GM23338 (cell line): ENCODE data around the gene DACH1. TPM values are rescaled to one million over a fixed set of nuclear protein-coding genes. Genes with fewer than 3 reads are reported as not detected.
A peak's percentile ranks its signal among the peaks of the same experiment; 100 is the strongest.

Source experiments
- ATAC-seq: fragments of 200-7000 bp; cut with Tn5 transposase; 3 replicates; pipeline ENCODE4 v1.9.1; 2020
- DNase-seq: peaks from one replicate; pipeline ENCODE4 v3.0.0-alpha.2; 2015; ENCODE audit warnings: low spot score
- H2AFZ ChIP-seq: fragments of 200-600 bp; sonication (generic); 2 replicates; pipeline ENCODE4 v1.8.0; 2016; ENCODE audit warnings: antibody characterized with exemption, mild to moderate bottlenecking, moderate library complexity
- H3F3A ChIP-seq: fragments of 200-600 bp; sonication (generic); replicated peaks from 2 replicates; pipeline ENCODE4 v1.8.0; 2017; ENCODE audit warnings: antibody characterized with exemption, mixed run types, low read depth
- H3K27ac ChIP-seq: fragments of 200-600 bp; sonication (generic); 2 replicates; pipeline ENCODE4 v1.6.1; 2016; ENCODE audit warnings: low read depth
- H3K27me3 ChIP-seq: fragments of 200-600 bp; sonication (generic); 2 replicates; pipeline ENCODE4 v1.8.0; 2016; ENCODE audit warnings: mild to moderate bottlenecking, mixed run types, moderate library complexity; ENCODE audit not compliant: insufficient read depth
- H3K36me3 ChIP-seq: fragments of 200-600 bp; sonication (generic); 2 replicates; pipeline ENCODE4 v1.8.0; 2016; ENCODE audit warnings: mild to moderate bottlenecking; ENCODE audit not compliant: insufficient read depth
- H3K4me1 ChIP-seq: fragments of 200-600 bp; sonication (generic); 2 replicates; pipeline ENCODE4 v1.8.0; 2016; ENCODE audit warnings: mild to moderate bottlenecking, moderate library complexity; ENCODE audit not compliant: insufficient read depth
- H3K4me2 ChIP-seq: fragments of 200-600 bp; sonication (generic); 2 replicates; pipeline ENCODE4 v1.7.1; 2017; ENCODE audit warnings: mixed run types
- H3K4me3 ChIP-seq: fragments of 200-600 bp; sonication (generic); 2 replicates; pipeline ENCODE4 v1.6.1; 2016; ENCODE audit warnings: mixed run types
- H3K79me2 ChIP-seq: fragments of 200-600 bp; sonication (generic); replicated peaks from 2 replicates; pipeline ENCODE4 v1.8.0; 2017; ENCODE audit warnings: mild to moderate bottlenecking; ENCODE audit not compliant: insufficient read depth
- H3K9me2 ChIP-seq: fragments of 200-600 bp; sonication (generic); 2 replicates; pipeline ENCODE4 v1.8.0; 2017; ENCODE audit not compliant: insufficient read depth
- H4K20me1 ChIP-seq: fragments of 200-600 bp; sonication (generic); replicated peaks from 2 replicates; pipeline ENCODE4 v1.8.0; 2017; ENCODE audit warnings: mild to moderate bottlenecking; ENCODE audit not compliant: insufficient read depth
- H3K27ac Mint-ChIP-seq: 2 replicates; pipeline ENCODE4 v1.8.0; 2020; ENCODE audit warnings: inconsistent platforms, mild to moderate bottlenecking, moderate library complexity, mixed read lengths
- H3K27me3 Mint-ChIP-seq: 3 replicates; pipeline ENCODE4 v1.8.0; 2022; ENCODE audit warnings: low read depth, mild to moderate bottlenecking, moderate library complexity, mixed read lengths, inconsistent platforms; ENCODE audit not compliant: insufficient read depth, poor library complexity
- H3K36me3 Mint-ChIP-seq: 3 replicates; pipeline ENCODE4 v1.8.0; 2021; ENCODE audit warnings: low read depth, mild to moderate bottlenecking, inconsistent platforms, moderate library complexity, mixed read lengths
- H3K4me1 Mint-ChIP-seq: 3 replicates; pipeline ENCODE4 v1.8.0; 2020; ENCODE audit warnings: mild to moderate bottlenecking, inconsistent platforms, mixed read lengths
- H3K4me3 Mint-ChIP-seq: 3 replicates; pipeline ENCODE4 v1.8.0; 2021; ENCODE audit warnings: moderate library complexity, mild to moderate bottlenecking, inconsistent platforms, mixed read lengths
- H3K9me3 Mint-ChIP-seq: 3 replicates; pipeline ENCODE4 v1.8.0; 2020; ENCODE audit warnings: moderate library complexity, mild to moderate bottlenecking, inconsistent platforms, mixed read lengths
- EZH2 ChIP-seq: fragments of 200-600 bp; sonication (generic); IDR thresholded peaks from one replicate; pipeline ENCODE4 v1.8.0; 2017; ENCODE audit warnings: antibody characterized with exemption, mild to moderate bottlenecking, low read depth; ENCODE audit not compliant: unreplicated experiment
- EZH2phosphoT487 ChIP-seq: fragments of 200-600 bp; sonication (generic); IDR thresholded peaks from one replicate; pipeline ENCODE4 v1.8.1; 2018; ENCODE audit warnings: antibody characterized with exemption; ENCODE audit not compliant: unreplicated experiment
- NANOG ChIP-seq: IDR thresholded peaks from 2 replicates; pipeline ENCODE4 v1.6.1; 2016; ENCODE audit warnings: antibody characterized with exemption, borderline replicate concordance
- REST ChIP-seq: IDR thresholded peaks from one replicate; pipeline ENCODE4 v1.6.1; 2018; ENCODE audit warnings: antibody characterized with exemption; ENCODE audit not compliant: unreplicated experiment
- polyA plus RNA-seq: library from polyadenylated mRNA; unstranded; fragments of >200 nt; fragmentation: Nextera tagmentation; extraction: Ambion mirVana; gene quantifications from 2 replicates; pipeline ENCODE4 v1.2.1, GENCODE V29; 2016
- total RNA-seq: library from RNA; depleted of rRNA; stranded (reverse); fragments of >200 nt; shearing (Covaris generic); gene quantifications from 2 replicates; pipeline ENCODE4 v1.2.3, GENCODE V29; 2014
- TF ChIP-seq, protein P1 (sequence below): IDR thresholded peaks from 2 replicates; pipeline ENCODE4 v1.6.1; 2016; ENCODE audit warnings: antibody characterized with exemption

The DACH1 gene
- total and polyA plus RNA-seq, 2 experiments from 2014 or later: 0.45 to 0.57 TPM

GRCh38 chr13:71864094-71864985, 2.7 kb downstream of the DACH1 start:
- H3K4me3 Mint-ChIP-seq: peak overlapping the region; percentile 96
- Histone ChIP-seq H3K4me1 (peaks cover 26% of the 10 kb centered on the region), H2AFZ (peak overlapping the region; percentile 78), H3K36me3 (no peaks in the 10 kb centered on the region), H4K20me1 (no peaks in the 10 kb centered on the region), H3K27ac (no peak overlapping the region), H3K4me3 (peak overlapping the region; percentile 72), H3K4me2 (peak overlapping the region; percentile 86), H3K9me2 (no peaks in the 10 kb centered on the region), H3K79me2 (no peaks in the 10 kb centered on the region), H3K27me3 (peaks cover 81% of the 10 kb centered on the region), H3F3A (peaks cover 5% of the 10 kb centered on the region; the same call in 1 of the 2 replicates)
- peak; percentile 57 for TF ChIP-seq EZH2
- TF ChIP-seq REST: no peak
- peak; percentile 65 for ATAC-seq
- peaks cover 15% of the 10 kb centered on the region for H3K4me1 Mint-ChIP-seq
- peak; percentile 78 for DNase-seq
- peaks cover 56% of the 10 kb centered on the region for H3K27me3 Mint-ChIP-seq
- H3K9me3 Mint-ChIP-seq: 0 out of 3 replicates have a peak, but pooled peaks cover 2% of the 10 kb centered on the region
- no peak overlapping the region for H3K27ac Mint-ChIP-seq
- H3K36me3 Mint-ChIP-seq: no peaks in the 10 kb centered on the region

DNA sequence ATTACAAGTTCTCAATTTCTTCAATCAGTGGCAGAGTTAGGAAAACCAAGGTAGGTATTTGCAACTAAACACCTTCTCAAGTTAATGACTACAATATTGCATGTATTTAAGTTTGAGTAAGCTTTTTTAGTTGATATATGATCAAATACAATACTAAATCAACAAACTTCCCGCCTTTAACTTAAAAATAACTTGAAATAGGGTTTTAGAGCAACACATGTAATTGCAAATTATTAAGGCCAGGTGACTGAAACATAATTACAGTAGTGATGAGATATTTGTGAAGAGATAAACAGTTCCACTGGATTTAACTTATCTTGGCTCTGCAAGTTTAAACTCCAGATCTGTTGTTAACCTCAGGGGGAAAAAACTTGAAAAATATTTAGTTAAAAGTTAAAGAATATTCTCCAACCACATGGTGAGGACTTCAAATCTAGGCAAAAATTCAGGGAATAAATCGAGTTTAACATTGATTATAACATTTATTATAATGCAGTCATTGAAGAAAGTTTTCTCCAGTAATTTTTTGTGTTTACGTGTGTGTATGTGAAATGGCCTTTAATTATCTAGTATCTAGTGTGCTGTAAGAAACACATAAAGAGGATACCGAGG, 3.6 kb downstream of the DACH1 start:
- peaks cover 10% of the 10 kb centered on the region for H3K4me1 Mint-ChIP-seq
- peaks cover 46% of the 10 kb centered on the region for H3K27me3 Mint-ChIP-seq
- H3K79me2 ChIP-seq: no peaks in the 10 kb centered on the region
- TF ChIP-seq REST: no peak
- TF ChIP-seq EZH2phosphoT487: no peak
- no peak for TF ChIP-seq NANOG
- TF ChIP-seq, protein P1, sequence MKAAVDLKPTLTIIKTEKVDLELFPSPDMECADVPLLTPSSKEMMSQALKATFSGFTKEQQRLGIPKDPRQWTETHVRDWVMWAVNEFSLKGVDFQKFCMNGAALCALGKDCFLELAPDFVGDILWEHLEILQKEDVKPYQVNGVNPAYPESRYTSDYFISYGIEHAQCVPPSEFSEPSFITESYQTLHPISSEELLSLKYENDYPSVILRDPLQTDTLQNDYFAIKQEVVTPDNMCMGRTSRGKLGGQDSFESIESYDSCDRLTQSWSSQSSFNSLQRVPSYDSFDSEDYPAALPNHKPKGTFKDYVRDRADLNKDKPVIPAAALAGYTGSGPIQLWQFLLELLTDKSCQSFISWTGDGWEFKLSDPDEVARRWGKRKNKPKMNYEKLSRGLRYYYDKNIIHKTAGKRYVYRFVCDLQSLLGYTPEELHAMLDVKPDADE: no peak

More for the DNA sequence above, 3.6 kb downstream of the DACH1 start:
- ATAC-seq (no peak), DNase-seq (no peak)
- Histone ChIP-seq H2AFZ (no peak overlapping the region), H3K27ac (no peak overlapping the region), H3K4me2 (peak overlapping the region; percentile 86; the same call in 1 of the 2 replicates), H3K27me3 (peaks cover 71% of the 10 kb centered on the region), H3F3A (peaks cover 5% of the 10 kb centered on the region; the same call in 1 of the 2 replicates), H4K20me1 (no peaks in the 10 kb centered on the region), H3K4me1 (peaks cover 16% of the 10 kb centered on the region), H3K36me3 (no peaks in the 10 kb centered on the region), H3K4me3 (peak overlapping the region; percentile 72; the same call in 1 of the 2 replicates), H3K9me2 (no peaks in the 10 kb centered on the region)
- H3K4me3 Mint-ChIP-seq: peak overlapping the region; percentile 96
- H3K9me3 Mint-ChIP-seq: 0 out of 3 replicates have a peak, but pooled peaks cover 2% of the 10 kb centered on the region
- no peaks in the 10 kb centered on the region for H3K36me3 Mint-ChIP-seq
- H3K27ac Mint-ChIP-seq: no peak overlapping the region
